ENCODE data around the gene BCL11B. TPM values are rescaled to one million over a fixed set of nuclear protein-coding genes. Genes with fewer than 3 reads are reported as not detected.

The BCL11B gene
- total RNA-seq, 1 experiment from 2014 or later = 0.84 TPM

GRCh38 chr14:99286761-99287160, 14.8 kb upstream of the BCL11B start:
- Mint-ChIP-seq H3K27ac (ENCODE audit: low read depth, unreplicated experiment) (no peak overlapping the region), H3K4me1 (ENCODE audit: insufficient read depth, unreplicated experiment) (no peaks in the 10 kb centered on the region), H3K4me3 (ENCODE audit: unreplicated experiment) (no peak overlapping the region), H3K9me3 (ENCODE audit: unreplicated experiment) (no peaks in the 10 kb centered on the region), H3K27me3 (ENCODE audit: insufficient read depth, unreplicated experiment) (peaks cover 16% of the 10 kb centered on the region), H3K36me3 (ENCODE audit: insufficient read depth, unreplicated experiment) (no peaks in the 10 kb centered on the region)
- no peak for TF ChIP-seq CTCF (IDR thresholded peaks at IDR 0.05; ENCODE audit: unreplicated experiment)
- CTCF ChIA-PET = interaction anchor here (0.7 kb wide), 2 partner anchors 32 to 107 kb away, joined by 3 read pairs; no protein-coding TSS in a partner anchor
- POLR2A ChIA-PET = no interaction called here
- intact Hi-C loops (cut with micrococcal nuclease) = no loop called here
- DNase-seq (ENCODE audit: unreplicated experiment) = no peak
- no TSS peak for BruUV-seq (replicated peaks)

GRCh38 chr14:99284254-99285004, 12.4 kb upstream of the BCL11B start:
- H3K27me3 Mint-ChIP-seq (ENCODE audit: insufficient read depth, unreplicated experiment) = peaks cover 26% of the 10 kb centered on the region
- no peaks in the 10 kb centered on the region for H3K4me1 Mint-ChIP-seq (ENCODE audit: insufficient read depth, unreplicated experiment)
- no peaks in the 10 kb centered on the region for H3K36me3 Mint-ChIP-seq (ENCODE audit: insufficient read depth, unreplicated experiment)

GRCh38 chr14:99282261-99283050, 10.5 kb upstream of the BCL11B start:
- Mint-ChIP-seq H3K36me3 (ENCODE audit: insufficient read depth, unreplicated experiment) (no peaks in the 10 kb centered on the region), H3K27ac (ENCODE audit: low read depth, unreplicated experiment) (no peak overlapping the region), H3K4me3 (ENCODE audit: unreplicated experiment) (no peak overlapping the region), H3K9me3 (ENCODE audit: unreplicated experiment) (no peaks in the 10 kb centered on the region), H3K27me3 (ENCODE audit: insufficient read depth, unreplicated experiment) (peaks cover 43% of the 10 kb centered on the region), H3K4me1 (ENCODE audit: insufficient read depth, unreplicated experiment) (no peaks in the 10 kb centered on the region)
- CTCF ChIA-PET = no interaction called here
- DNase-seq (ENCODE audit: unreplicated experiment) = no peak
- BruUV-seq (replicated peaks) = no TSS peak
- intact Hi-C loops (cut with micrococcal nuclease) = no loop called here
- no peak for TF ChIP-seq CTCF (IDR thresholded peaks at IDR 0.05; ENCODE audit: unreplicated experiment)
- POLR2A ChIA-PET = interaction anchor here (0.5 kb wide), 1 partner anchor 9 kb away, joined by 4 read pairs; no protein-coding TSS in a partner anchor

More at GRCh38 chr14:99284254-99285004, 12.4 kb upstream of the BCL11B start:
- Mint-ChIP-seq H3K9me3 (ENCODE audit: unreplicated experiment) (no peaks in the 10 kb centered on the region), H3K27ac (ENCODE audit: low read depth, unreplicated experiment) (no peak overlapping the region), H3K4me3 (ENCODE audit: unreplicated experiment) (no peak overlapping the region)
- CTCF ChIA-PET = interaction anchor here (0.6 to 1.1 kb wide), 9 partner anchors 9 to 131 kb away, joined by 3 to 4 read pairs (median 3); no protein-coding TSS in a partner anchor
- TF ChIP-seq CTCF (IDR thresholded peaks at IDR 0.05; ENCODE audit: unreplicated experiment) = no peak
- no TSS peak for BruUV-seq (replicated peaks)
- POLR2A ChIA-PET = interaction anchor here (1.1 kb wide), 1 partner anchor 10 kb away, joined by 5 read pairs; no protein-coding TSS in a partner anchor
- DNase-seq (ENCODE audit: unreplicated experiment) = no peak
- intact Hi-C loops (cut with micrococcal nuclease) = no loop called here

GRCh38 chr14:99281396-99281795, 9.4 kb upstream of the BCL11B start:
- ChIA-PET POLR2A (no interaction called here), CTCF (no interaction called here)
- intact Hi-C loops (cut with micrococcal nuclease) = no loop called here
- Mint-ChIP-seq H3K27ac (ENCODE audit: low read depth, unreplicated experiment) (no peak overlapping the region), H3K36me3 (ENCODE audit: insufficient read depth, unreplicated experiment) (no peaks in the 10 kb centered on the region), H3K4me3 (ENCODE audit: unreplicated experiment) (no peak overlapping the region), H3K4me1 (ENCODE audit: insufficient read depth, unreplicated experiment) (no peaks in the 10 kb centered on the region), H3K9me3 (ENCODE audit: unreplicated experiment) (no peaks in the 10 kb centered on the region), H3K27me3 (ENCODE audit: insufficient read depth, unreplicated experiment) (peaks cover 54% of the 10 kb centered on the region)
- no peak for TF ChIP-seq CTCF (IDR thresholded peaks at IDR 0.05; ENCODE audit: unreplicated experiment)
- BruUV-seq (replicated peaks) = no TSS peak
- no peak for DNase-seq (ENCODE audit: unreplicated experiment)

Measured in MCF 10A (cell line).